ENCODE measurements around the gene SLC2A2.

Gene SLC2A2

DNA sequence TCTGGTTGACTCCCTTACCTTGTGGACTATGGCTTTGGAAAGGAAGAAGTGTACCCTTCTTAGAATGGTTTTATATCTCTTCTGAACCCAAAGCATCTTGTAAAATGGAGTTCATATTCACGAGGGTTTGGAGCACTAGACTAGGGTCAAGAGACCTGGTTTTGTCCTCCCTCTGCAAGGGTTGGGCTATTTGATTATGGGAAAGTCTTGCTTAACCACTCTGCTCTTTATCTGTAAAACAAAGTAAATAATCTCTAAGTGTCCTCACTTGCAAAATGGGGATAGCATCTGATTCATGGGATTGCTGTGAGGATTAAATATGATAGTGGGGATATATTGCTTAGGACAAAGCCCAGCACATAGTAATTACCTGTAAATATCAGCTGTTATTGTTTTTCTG lies 17.9 kb upstream of the SLC2A2 start:
- TF ChIP-seq, protein P1, sequence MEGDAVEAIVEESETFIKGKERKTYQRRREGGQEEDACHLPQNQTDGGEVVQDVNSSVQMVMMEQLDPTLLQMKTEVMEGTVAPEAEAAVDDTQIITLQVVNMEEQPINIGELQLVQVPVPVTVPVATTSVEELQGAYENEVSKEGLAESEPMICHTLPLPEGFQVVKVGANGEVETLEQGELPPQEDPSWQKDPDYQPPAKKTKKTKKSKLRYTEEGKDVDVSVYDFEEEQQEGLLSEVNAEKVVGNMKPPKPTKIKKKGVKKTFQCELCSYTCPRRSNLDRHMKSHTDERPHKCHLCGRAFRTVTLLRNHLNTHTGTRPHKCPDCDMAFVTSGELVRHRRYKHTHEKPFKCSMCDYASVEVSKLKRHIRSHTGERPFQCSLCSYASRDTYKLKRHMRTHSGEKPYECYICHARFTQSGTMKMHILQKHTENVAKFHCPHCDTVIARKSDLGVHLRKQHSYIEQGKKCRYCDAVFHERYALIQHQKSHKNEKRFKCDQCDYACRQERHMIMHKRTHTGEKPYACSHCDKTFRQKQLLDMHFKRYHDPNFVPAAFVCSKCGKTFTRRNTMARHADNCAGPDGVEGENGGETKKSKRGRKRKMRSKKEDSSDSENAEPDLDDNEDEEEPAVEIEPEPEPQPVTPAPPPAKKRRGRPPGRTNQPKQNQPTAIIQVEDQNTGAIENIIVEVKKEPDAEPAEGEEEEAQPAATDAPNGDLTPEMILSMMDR (conservative IDR thresholded peaks at IDR 0.05; ENCODE audit: control insufficient read depth, insufficient read depth, low read depth, low read length): no peak
- DNase-seq (ENCODE audit: low read depth): no peak

DNA sequence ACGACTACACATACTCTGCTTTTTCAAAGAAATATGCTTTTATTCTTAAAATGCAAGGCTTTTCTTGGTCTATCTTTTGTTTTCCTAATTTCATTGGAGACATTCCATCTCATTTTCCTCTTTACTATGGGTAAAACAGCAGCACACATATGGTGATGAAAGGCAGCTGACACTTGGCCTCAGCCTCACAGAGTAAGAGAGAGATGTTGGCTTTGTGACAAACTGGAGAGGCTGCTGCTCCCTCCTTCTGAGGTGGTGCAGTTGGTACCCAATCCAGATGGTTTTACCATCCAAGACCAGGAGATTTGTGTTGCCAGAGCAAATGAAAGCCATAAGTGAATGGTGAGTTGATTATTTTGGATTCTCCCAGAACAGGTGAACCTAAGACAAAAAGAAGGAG lies 13.2 kb upstream of the SLC2A2 start:
- no peak overlapping the region for H3K4me3 ChIP-seq (ENCODE audit: control insufficient read depth, low read depth, low read length)
- DNase-seq (ENCODE audit: low read depth): no peak
- TF ChIP-seq, protein P1 (conservative IDR thresholded peaks at IDR 0.05; ENCODE audit: control insufficient read depth, insufficient read depth, low read depth, low read length): no peak

More for the DNA sequence above, 17.9 kb upstream of the SLC2A2 start:
- no peak overlapping the region for H3K4me3 ChIP-seq (ENCODE audit: control insufficient read depth, low read depth, low read length)

DNA sequence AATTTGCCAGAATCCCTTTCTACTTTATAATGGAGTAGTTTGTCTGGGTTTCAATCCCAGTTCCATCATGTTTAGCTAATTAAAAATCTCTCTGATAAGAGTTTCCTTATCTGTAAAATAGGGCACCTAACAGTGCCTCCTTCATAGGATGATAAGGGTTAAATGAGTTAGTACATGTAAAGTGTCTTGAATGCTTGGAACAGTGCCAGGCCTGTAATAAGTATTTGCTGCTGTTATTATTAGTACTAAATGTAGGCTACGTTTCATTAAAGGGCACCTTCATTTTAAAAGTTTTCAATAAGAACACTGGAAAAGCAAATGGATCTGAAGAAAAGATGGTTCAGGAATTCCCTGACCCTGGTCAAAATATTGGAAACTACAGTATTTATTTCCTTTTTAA lies 11.8 kb upstream of the SLC2A2 start:
- H3K4me3 ChIP-seq (ENCODE audit: control insufficient read depth, low read depth, low read length): no peak overlapping the region
- DNase-seq (ENCODE audit: low read depth): no peak
- TF ChIP-seq, protein P1 (conservative IDR thresholded peaks at IDR 0.05; ENCODE audit: control insufficient read depth, insufficient read depth, low read depth, low read length): no peak

DNA sequence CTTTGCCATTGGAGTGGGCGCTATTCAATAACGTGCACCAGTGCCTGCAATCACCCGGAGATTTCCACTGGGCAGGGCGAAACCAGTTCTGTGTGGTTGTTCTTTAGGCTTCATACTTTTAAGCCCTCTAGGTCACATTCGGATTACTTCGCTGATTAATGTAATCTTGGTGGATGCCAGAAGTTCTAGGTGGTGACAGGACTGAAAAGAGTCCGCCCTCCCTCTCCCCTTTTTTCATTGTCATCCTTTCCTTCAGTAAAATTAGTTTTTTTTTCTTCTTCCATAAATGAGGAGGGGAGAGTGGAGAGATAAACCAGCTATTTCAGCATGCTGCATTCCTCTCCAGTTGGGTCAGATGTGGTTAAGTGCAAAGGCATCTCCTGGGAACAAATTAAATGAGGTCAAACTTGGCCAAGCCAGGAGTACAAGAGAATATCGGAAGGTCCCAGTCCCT lies 2.3 kb upstream of the SLC2A2 start:
- peak; percentile 95 for DNase-seq (ENCODE audit: low read depth)
- H3K4me3 ChIP-seq (ENCODE audit: control insufficient read depth, low read depth, low read length): peak overlapping the region; percentile 40
- TF ChIP-seq, protein P1 (conservative IDR thresholded peaks at IDR 0.05; ENCODE audit: control insufficient read depth, insufficient read depth, low read depth, low read length): no peak

DNA sequence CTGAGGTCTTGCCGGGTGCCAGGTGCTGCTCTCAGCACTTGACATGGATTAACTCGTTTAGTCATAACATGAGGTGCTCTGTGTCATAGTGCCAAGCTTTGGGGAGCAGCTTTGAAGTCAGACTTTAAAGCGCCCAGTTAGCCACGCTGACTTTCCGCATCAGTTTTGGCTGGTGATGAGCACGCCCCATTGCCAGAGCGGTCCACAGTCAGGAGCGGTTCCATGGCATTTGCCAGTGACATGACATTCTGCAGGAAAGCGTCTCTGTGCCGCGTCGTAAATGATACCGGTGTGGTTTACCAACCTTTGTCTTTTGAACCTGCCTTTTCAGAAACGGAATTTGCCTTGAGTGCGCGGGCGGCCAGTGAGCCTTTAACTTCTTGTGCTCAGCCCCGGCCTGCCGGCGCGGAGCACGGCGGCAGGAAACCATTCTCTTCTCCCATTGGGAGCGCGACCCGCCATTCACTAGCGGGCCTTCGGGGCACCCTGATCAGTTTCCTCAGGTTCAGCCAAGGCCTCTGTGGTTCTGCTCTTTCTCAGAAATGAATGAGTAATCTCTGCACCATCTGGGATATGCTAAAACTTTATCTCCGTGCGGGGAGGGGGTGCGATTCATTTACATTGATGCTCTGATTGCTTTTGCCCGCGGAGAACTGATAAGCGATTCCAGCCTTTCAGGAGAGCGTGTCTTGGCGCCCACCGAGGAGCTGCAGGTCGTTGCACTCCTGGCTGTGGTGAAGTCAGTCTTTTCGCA lies 1.7 kb upstream of the SLC2A2 start:
- peak overlapping the region; percentile 40 for H3K4me3 ChIP-seq (ENCODE audit: control insufficient read depth, low read depth, low read length)
- TF ChIP-seq, protein P1 (conservative IDR thresholded peaks at IDR 0.05; ENCODE audit: control insufficient read depth, insufficient read depth, low read depth, low read length): no peak
- DNase-seq (ENCODE audit: low read depth): peak; percentile 91

DNA sequence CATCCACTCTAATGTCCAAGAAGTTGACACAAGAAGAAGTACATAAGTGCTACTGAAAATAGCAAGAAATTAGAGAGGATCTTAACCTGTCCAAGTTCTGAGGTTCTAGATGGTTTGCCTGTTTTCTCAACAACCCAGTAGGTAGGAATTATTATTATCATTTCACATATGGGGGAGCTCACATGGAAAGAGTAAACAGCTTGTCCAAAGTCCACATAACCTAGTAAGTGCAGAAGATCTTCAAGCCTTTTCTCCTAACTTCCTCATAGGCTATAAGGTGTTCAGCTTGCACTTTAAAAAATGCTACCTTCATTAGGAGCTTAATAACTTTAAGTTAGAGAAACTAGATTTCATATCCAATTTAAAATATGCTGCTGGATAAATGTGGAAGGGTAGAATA lies 3.0 kb downstream of the SLC2A2 start:
- no peak overlapping the region for H3K4me3 ChIP-seq (ENCODE audit: control insufficient read depth, low read depth, low read length)
- TF ChIP-seq, protein P1 (conservative IDR thresholded peaks at IDR 0.05; ENCODE audit: control insufficient read depth, insufficient read depth, low read depth, low read length): no peak
- no peak for DNase-seq (ENCODE audit: low read depth)

Measured in fibroblast of mammary gland (primary cell).